ENCODE data around the gene IDH2.

Gene IDH2

DNA sequence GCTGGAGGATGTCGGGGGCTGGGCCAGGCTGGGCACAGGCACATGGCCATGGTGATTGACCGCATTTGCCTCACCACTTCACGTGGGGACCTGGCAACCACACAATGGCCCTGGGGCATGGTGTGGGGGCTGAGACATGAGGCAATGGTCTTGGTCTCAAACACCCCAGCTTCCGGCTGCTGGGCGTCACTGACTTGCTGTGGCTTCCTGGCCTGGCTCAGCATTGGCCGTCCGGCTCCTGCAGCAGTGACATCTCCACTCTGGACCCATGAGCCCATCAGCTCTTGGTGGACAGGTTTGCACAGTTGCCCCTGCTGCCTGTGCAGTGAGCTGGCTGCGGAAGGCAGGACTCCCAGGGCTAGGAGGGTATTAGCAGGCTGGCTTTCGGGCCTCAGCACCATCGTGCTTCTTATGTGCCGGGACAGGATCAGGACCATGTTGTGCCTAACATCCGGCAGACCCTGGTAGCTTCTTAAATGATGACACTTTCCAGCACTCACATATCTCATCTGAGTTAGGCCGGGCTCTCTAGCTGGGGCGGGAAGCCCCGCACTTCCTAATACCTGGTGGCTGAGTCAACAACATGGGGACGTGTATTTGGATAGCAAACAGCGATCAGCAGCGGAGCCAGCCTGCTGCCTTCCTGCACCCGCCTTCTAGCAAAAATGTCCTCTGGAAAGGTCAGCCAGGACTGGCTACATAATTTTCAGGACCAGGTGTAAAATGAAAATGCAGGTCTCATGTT is 67.0 kb downstream of the IDH2 start:
- Mint-ChIP-seq H3K9me3 (no peaks in the 10 kb centered on the region), H3K27ac (peak overlapping the region; percentile 88), H3K4me3 (peak overlapping the region; percentile 51), H3K27me3 (no peaks in the 10 kb centered on the region), H3K36me3 (ENCODE audit: low read depth) (peaks cover 63% of the 10 kb centered on the region), H3K4me1 (ENCODE audit: low read depth) (peaks cover 95% of the 10 kb centered on the region)
- intact Hi-C loops (cut with micrococcal nuclease): loop anchor here (2.0 to 5.0 kb wide), 3 partner anchors 24 to 37 kb away; partner anchors contain the start of gene ZNF710

DNA sequence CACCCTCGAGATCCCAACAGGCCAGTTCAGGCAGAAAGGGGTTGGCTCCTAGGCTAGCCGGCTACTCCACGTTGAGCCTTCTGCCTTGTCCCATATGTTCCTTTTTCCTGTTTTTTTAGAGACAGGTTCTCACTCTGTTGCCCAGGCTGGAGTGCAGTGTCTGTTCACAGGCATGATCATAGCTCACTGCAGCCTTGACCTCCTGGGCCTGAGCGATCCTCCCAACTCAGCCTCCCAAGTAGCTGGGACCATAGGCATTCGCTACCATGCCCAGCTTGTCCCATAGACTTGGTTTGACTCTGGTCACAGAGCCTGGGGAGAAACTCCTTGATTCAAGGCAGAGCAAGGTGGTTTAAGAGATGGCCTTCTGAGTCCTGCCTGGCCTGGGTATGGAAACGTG is 68.8 kb downstream of the IDH2 start:
- Mint-ChIP-seq H3K27me3 (no peaks in the 10 kb centered on the region), H3K4me3 (no peak overlapping the region), H3K4me1 (ENCODE audit: low read depth) (peaks cover 91% of the 10 kb centered on the region), H3K27ac (peak overlapping the region; percentile 88), H3K36me3 (ENCODE audit: low read depth) (peaks cover 55% of the 10 kb centered on the region), H3K9me3 (no peaks in the 10 kb centered on the region)
- intact Hi-C loops (cut with micrococcal nuclease): no loop called here

Measured in dendritic cell treated with granulocyte-macrophage colony-stimulating factor and Interleukin-4, amounts not matched to agents 40 ng/mL and 50 ng/mL, for 4 days (primary cell).